DND-41 (cell line): ENCODE results near the gene SIAE.

Experiments
- ATAC-seq: fragments of 200-7000 bp; cut with Tn5 transposase; 3 replicates; pipeline ENCODE4 v1.9.1; 2021; ENCODE audit warnings: low read depth; ENCODE audit not compliant: insufficient read depth
- DNase-seq: peaks from one replicate; pipeline ENCODE4 v3.0.0-alpha.2; 2020
- H2AFZ ChIP-seq: 2 replicates; pipeline ENCODE4 v1.6.0; 2012; ENCODE audit warnings: low read depth, low read length
- H3K27ac ChIP-seq: 2 replicates; pipeline ENCODE4 v1.5.1; 2012; ENCODE audit warnings: low read length, inconsistent platforms
- H3K27me3 ChIP-seq: fragments of 200-600 bp; sonication (generic); 2 replicates; pipeline ENCODE4 v1.6.0; 2012; ENCODE audit warnings: low read length, mild to moderate bottlenecking, inconsistent platforms; ENCODE audit not compliant: insufficient read depth, poor library complexity
- H3K36me3 ChIP-seq: 2 replicates; pipeline ENCODE4 v1.5.1; 2012; ENCODE audit warnings: low read length, inconsistent platforms; ENCODE audit not compliant: insufficient read depth
- H3K4me1 ChIP-seq: 2 replicates; pipeline ENCODE4 v1.5.1; 2012; ENCODE audit warnings: mild to moderate bottlenecking, low read length; ENCODE audit not compliant: insufficient read depth
- H3K4me2 ChIP-seq: 2 replicates; pipeline ENCODE4 v1.6.0; 2012; ENCODE audit warnings: mild to moderate bottlenecking, moderate library complexity, low read length, inconsistent platforms; ENCODE audit not compliant: insufficient read depth
- H3K4me3 ChIP-seq, 2 experiments: fragments of 200-600 bp in 1 of 2; shearing (Covaris generic) in 1 of 2; 2 replicates each; pipeline ENCODE4 v1.5.1; 2012 to 2016; ENCODE audit warnings: inconsistent platforms in 2 of 2, low read length in 2 of 2, mild to moderate bottlenecking in 2 of 2, low read depth in 1 of 2, moderate library complexity in 1 of 2
- H3K79me2 ChIP-seq: 2 replicates; pipeline ENCODE4 v1.6.0; 2012; ENCODE audit warnings: low read length, inconsistent platforms; ENCODE audit not compliant: insufficient read depth
- H3K9ac ChIP-seq: 2 replicates; pipeline ENCODE4 v1.6.0; 2012; ENCODE audit warnings: low read depth, mild to moderate bottlenecking, inconsistent platforms, low read length, moderate library complexity
- H3K9me3 ChIP-seq: 2 replicates; pipeline ENCODE4 v1.5.1; 2012; ENCODE audit warnings: low read length, moderate library complexity, mild to moderate bottlenecking, inconsistent platforms; ENCODE audit not compliant: insufficient read depth, severe bottlenecking
- H4K20me1 ChIP-seq: 2 replicates; pipeline ENCODE4 v1.6.0; 2012; ENCODE audit warnings: low read length; ENCODE audit not compliant: insufficient read depth
- CTCF ChIP-seq: IDR thresholded peaks from 2 replicates; pipeline ENCODE4 v1.5.1; 2012; ENCODE audit warnings: borderline replicate concordance, low read length, moderate library complexity, mild to moderate bottlenecking; ENCODE audit not compliant: poor library complexity, severe bottlenecking; ENCODE audit errors: extremely low read depth
- EZH2 ChIP-seq: IDR thresholded peaks from 3 replicates; pipeline ENCODE4 v1.6.1; 2012; ENCODE audit warnings: borderline replicate concordance, low read depth, mild to moderate bottlenecking, moderate library complexity, low read length, inconsistent platforms; ENCODE audit not compliant: severe bottlenecking

SIAE gene

GRCh38 chr11:124591430-124591829 lies 82.1 kb downstream of the SIAE start:
- Histone ChIP-seq H3K27ac (no peak overlapping the region), H3K4me3 (no peak overlapping the region), H2AFZ (no peak overlapping the region), H3K9ac (no peak overlapping the region), H3K9me3 (no peaks in the 10 kb centered on the region), H4K20me1 (no peaks in the 10 kb centered on the region), H3K79me2 (no peaks in the 10 kb centered on the region), H3K4me2 (no peak overlapping the region), H3K27me3 (peaks cover 7% of the 10 kb centered on the region), H3K36me3 (no peaks in the 10 kb centered on the region), H3K4me1 (no peaks in the 10 kb centered on the region)
- TF ChIP-seq CTCF (no peak), EZH2 (no peak)
- DNase-seq (no peak), ATAC-seq (no peak)

- no peak overlapping the region for H2AFZ ChIP-seq
- no peaks in the 10 kb centered on the region for H3K4me1 ChIP-seq
- TF ChIP-seq EZH2 (no peak), CTCF (peak; percentile 78)
- DNase-seq (peak; percentile 52), ATAC-seq (peak; percentile 67; the same call in 2 of the 3 replicates)
- H3K9me3 ChIP-seq = no peaks in the 10 kb centered on the region
- no peak overlapping the region for H3K27ac ChIP-seq
- H3K4me3 ChIP-seq = no peak overlapping the region
- no peaks in the 10 kb centered on the region for H4K20me1 ChIP-seq
- no peak overlapping the region for H3K9ac ChIP-seq
- no peaks in the 10 kb centered on the region for H3K36me3 ChIP-seq
- no peak overlapping the region for H3K4me2 ChIP-seq
- no peaks in the 10 kb centered on the region for H3K79me2 ChIP-seq
- peaks cover 9% of the 10 kb centered on the region for H3K27me3 ChIP-seq
Observed at GRCh38 chr11:124586238-124586860, 87.2 kb downstream of the SIAE start.

- Histone ChIP-seq H3K27me3 (peaks cover 9% of the 10 kb centered on the region), H2AFZ (no peak overlapping the region), H3K79me2 (no peaks in the 10 kb centered on the region), H3K36me3 (no peaks in the 10 kb centered on the region), H3K4me1 (no peaks in the 10 kb centered on the region), H3K27ac (no peak overlapping the region), H4K20me1 (no peaks in the 10 kb centered on the region), H3K4me2 (no peak overlapping the region), H3K4me3 (no peak overlapping the region), H3K9ac (no peak overlapping the region), H3K9me3 (no peaks in the 10 kb centered on the region)
- DNase-seq (no peak), ATAC-seq (no peak)
- TF ChIP-seq EZH2 (no peak), CTCF (no peak)
Observed at GRCh38 chr11:124584681-124585372, 88.7 kb downstream of the SIAE start.
